ENCODE measurements around the gene TRIM21. TPM values are rescaled to one million over a fixed set of nuclear protein-coding genes. Genes with fewer than 3 reads are reported as not detected.

TRIM21 gene
- total RNA-seq, 1 experiment from 2014 or later, result 15.2 TPM

Other genes with a start within 250 kb of the TRIM21 start
- gene OR52B4, start 25.3 kb downstream of the TRIM21 start, total RNA-seq (2014; rRNA removed; shearing (Covaris generic)), result not detected in 2 replicates
- not detected in 2 replicates for gene OR52K2, start 55.6 kb upstream of the TRIM21 start, total RNA-seq (2014; rRNA removed; shearing (Covaris generic))
- gene OR52K1, start 88.9 kb upstream of the TRIM21 start, total RNA-seq (2014; rRNA removed; shearing (Covaris generic)), result not detected in 2 replicates
- not detected in 2 replicates for gene OR52M1, start 151.5 kb upstream of the TRIM21 start, total RNA-seq (2014; rRNA removed; shearing (Covaris generic))
- gene OR52I2, start 188.0 kb upstream of the TRIM21 start, total RNA-seq (2014; rRNA removed; shearing (Covaris generic)), result not detected in 2 replicates
- gene OR52I1, start 200.3 kb upstream of the TRIM21 start, total RNA-seq (2014; rRNA removed; shearing (Covaris generic)), result not detected in 2 replicates
- gene TRIM68, start 214.5 kb upstream of the TRIM21 start, total RNA-seq (2014; rRNA removed; shearing (Covaris generic)), result 8.8 and 12.2 TPM in 2 replicates
- gene OR51D1, start 243.8 kb upstream of the TRIM21 start, total RNA-seq (2014; rRNA removed; shearing (Covaris generic)), result not detected in 2 replicates